ENCODE data around the gene CMSS1. TPM values are rescaled to one million over a fixed set of nuclear protein-coding genes. Genes with fewer than 3 reads are reported as not detected.

CMSS1 gene
- total RNA-seq, 6 experiments from 2014 or later: 10.1 to 14.6 (median 11.6) TPM

DNA sequence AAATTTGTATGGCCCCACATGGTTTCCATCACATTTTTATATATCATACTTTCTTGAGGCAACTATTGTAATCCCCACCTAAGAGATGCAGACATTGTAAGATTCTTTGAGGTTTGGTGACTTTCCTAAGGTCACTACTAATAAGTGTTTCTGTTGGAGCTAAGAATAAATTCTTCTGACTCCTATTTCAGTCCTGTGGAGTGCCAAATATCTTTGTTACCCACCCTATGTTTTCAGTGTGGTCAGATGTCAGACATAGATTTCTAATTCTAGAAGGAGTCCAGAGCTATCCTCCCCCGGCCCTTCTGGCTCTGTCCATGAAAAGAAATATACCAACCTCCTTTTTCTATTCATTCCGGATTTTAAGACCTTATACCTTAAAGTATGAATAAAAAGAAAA lies 342.9 kb downstream of the CMSS1 start:
- H3K9me3 ChIP-seq: peaks cover 0 to 4% (median 0%) of the 10 kb centered on the region in 4 donors
- H3K36me3 ChIP-seq: no peaks in the 10 kb centered on the region
- TF ChIP-seq POLR2A (IDR thresholded peaks at IDR 0.05): no peak
- no peak for TF ChIP-seq CTCF (IDR thresholded peaks at IDR 0.05)
- intact Hi-C loops (cut with DNase I): no loop called here
- peaks cover 0 to 6% (median 0%) of the 10 kb centered on the region in 4 donors for H3K4me1 ChIP-seq
- H3K4me3 ChIP-seq: no peak overlapping the region
- 91% methylated on average over 2 of the region's 2 CpGs for WGBS (ENCODE audit: insufficient coverage, low coverage, low lambda C conversion rate, missing lambda C conversion rate)
- no peak for DNase-seq
- ATAC-seq: no peak
- H3K27me3 ChIP-seq: no peaks in the 10 kb centered on the region
- H3K27ac ChIP-seq: peak overlapping the region in 1 of 3 donors; percentile 15

DNA sequence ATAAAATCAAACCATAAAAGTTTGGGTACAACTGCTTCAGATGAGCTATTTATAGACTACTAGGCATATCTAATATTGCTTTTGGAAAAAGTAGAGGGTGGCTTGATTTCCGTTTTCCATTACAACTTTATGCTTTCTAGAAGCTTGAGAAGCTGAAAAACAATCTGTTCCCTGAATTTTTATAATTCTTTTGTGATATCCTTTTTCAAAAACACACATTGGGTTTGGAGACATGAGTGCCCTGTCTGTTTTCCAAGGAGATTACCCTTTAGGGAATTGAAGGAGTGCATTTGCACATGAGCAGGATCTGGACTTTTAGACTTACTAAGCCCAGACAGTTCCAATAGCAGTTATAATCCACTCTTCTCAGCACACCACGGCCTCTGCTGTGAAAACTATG lies 346.1 kb downstream of the CMSS1 start:
- 91% methylated on average over 2 of the region's 2 CpGs for WGBS (ENCODE audit: insufficient coverage, low coverage, low lambda C conversion rate, missing lambda C conversion rate)
- Histone ChIP-seq H3K27ac (no peak overlapping the region), H3K36me3 (no peaks in the 10 kb centered on the region), H3K4me3 (no peak overlapping the region), H3K27me3 (no peaks in the 10 kb centered on the region), H3K4me1 (peaks cover 0 to 3% (median 0%) of the 10 kb centered on the region in 4 donors), H3K9me3 (no peaks in the 10 kb centered on the region)
- ATAC-seq (no peak), DNase-seq (no peak)
- TF ChIP-seq POLR2A (IDR thresholded peaks at IDR 0.05) (no peak), CTCF (IDR thresholded peaks at IDR 0.05) (no peak)
- intact Hi-C loops (cut with DNase I): no loop called here

GRCh38 chr3:100164743-100165142 lies 347.1 kb downstream of the CMSS1 start:
- no peak for TF ChIP-seq CTCF (IDR thresholded peaks at IDR 0.05)
- no peak for TF ChIP-seq POLR2A (IDR thresholded peaks at IDR 0.05)
- ATAC-seq: no peak
- no peaks in the 10 kb centered on the region for H3K36me3 ChIP-seq
- H3K27me3 ChIP-seq: no peaks in the 10 kb centered on the region
- WGBS (ENCODE audit: insufficient coverage, low coverage, low lambda C conversion rate, missing lambda C conversion rate): 75% methylated on average over 1 of the region's 3 CpGs
- intact Hi-C loops (cut with DNase I): no loop called here
- no peak overlapping the region for H3K4me3 ChIP-seq
- H3K4me1 ChIP-seq: no peaks in the 10 kb centered on the region
- no peaks in the 10 kb centered on the region for H3K9me3 ChIP-seq
- no peak overlapping the region for H3K27ac ChIP-seq
- no peak for DNase-seq

DNA sequence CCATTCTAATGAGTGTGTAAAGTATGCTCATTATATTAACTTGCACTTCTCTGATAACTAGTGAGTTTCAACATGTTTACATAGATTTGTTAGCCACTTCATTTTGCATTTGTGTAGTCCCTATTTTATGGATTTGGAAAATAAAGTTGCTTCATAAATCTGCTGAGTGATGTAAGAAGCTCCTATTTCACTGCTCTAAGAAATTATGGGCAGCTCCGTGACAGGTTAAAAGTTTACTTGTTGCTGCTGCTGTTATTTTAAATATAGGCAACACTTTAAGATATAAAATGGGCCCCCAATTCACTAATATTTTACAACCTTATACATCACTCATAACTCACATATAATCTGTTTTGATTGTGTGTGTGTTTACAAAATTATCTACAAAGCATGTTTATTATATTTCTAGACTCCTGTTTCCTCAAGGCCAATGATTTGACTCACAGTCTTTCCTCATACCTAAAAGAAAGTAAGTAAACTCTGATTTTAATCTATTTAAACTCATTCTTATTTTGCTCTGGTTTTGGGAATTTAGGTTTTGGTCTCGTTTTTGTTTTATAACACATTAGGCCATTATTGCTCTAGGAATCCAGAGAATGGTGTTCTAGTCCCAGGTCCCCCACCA lies 348.4 kb downstream of the CMSS1 start:
- Histone ChIP-seq H3K9me3 (no peaks in the 10 kb centered on the region), H3K27ac (no peak overlapping the region), H3K4me1 (no peaks in the 10 kb centered on the region), H3K4me3 (no peak overlapping the region), H3K27me3 (no peaks in the 10 kb centered on the region), H3K36me3 (no peaks in the 10 kb centered on the region)
- ATAC-seq (no peak), DNase-seq (no peak)
- WGBS (ENCODE audit: insufficient coverage, low coverage, low lambda C conversion rate, missing lambda C conversion rate): 78% methylated on average over 2 of the region's 2 CpGs
- intact Hi-C loops (cut with DNase I): no loop called here
- TF ChIP-seq POLR2A (IDR thresholded peaks at IDR 0.05) (no peak), CTCF (IDR thresholded peaks at IDR 0.05) (no peak)

Measured in right lobe of liver (tissue), 6 donors.